ENCODE results near the gene SENP1. TPM values are rescaled to one million over a fixed set of nuclear protein-coding genes. Genes with fewer than 3 reads are reported as not detected.

Gene SENP1
- total RNA-seq, 2 donors from 2014 or later = 11.6 to 13.9 TPM

DNA sequence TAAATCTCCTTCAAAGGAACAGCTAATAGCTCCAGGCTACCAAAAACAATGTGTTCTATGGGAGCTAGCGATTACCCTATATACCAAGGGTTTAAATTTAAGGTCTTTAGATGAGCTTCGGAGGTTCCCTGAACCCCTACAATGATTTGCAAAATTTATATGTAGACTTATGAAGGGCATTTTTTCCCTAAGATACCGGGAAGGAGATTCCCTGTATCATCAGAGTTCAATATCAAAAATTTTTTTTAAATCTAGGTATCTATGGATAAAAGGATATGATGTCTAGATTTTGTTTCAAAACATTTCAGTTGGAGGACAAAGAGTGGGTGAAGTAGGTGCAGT, 83.7 kb downstream of the SENP1 start:
- Histone ChIP-seq H3K4me1 (peaks cover 0 to 15% of the 10 kb centered on the region in 2 donors), H3K9me3 (no peaks in the 10 kb centered on the region), H3K27ac (no peak overlapping the region), H3K36me3 (no peaks in the 10 kb centered on the region), H3K27me3 (no peaks in the 10 kb centered on the region), H3K4me3 (no peak overlapping the region)
- TF ChIP-seq, protein P1, sequence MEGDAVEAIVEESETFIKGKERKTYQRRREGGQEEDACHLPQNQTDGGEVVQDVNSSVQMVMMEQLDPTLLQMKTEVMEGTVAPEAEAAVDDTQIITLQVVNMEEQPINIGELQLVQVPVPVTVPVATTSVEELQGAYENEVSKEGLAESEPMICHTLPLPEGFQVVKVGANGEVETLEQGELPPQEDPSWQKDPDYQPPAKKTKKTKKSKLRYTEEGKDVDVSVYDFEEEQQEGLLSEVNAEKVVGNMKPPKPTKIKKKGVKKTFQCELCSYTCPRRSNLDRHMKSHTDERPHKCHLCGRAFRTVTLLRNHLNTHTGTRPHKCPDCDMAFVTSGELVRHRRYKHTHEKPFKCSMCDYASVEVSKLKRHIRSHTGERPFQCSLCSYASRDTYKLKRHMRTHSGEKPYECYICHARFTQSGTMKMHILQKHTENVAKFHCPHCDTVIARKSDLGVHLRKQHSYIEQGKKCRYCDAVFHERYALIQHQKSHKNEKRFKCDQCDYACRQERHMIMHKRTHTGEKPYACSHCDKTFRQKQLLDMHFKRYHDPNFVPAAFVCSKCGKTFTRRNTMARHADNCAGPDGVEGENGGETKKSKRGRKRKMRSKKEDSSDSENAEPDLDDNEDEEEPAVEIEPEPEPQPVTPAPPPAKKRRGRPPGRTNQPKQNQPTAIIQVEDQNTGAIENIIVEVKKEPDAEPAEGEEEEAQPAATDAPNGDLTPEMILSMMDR (IDR thresholded peaks at IDR 0.05) = no peak
- no peak for DNase-seq (ENCODE audit: low spot score)

GRCh38 chr12:48021485-48022179, 84.2 kb downstream of the SENP1 start:
- H3K36me3 ChIP-seq = no peaks in the 10 kb centered on the region

DNA sequence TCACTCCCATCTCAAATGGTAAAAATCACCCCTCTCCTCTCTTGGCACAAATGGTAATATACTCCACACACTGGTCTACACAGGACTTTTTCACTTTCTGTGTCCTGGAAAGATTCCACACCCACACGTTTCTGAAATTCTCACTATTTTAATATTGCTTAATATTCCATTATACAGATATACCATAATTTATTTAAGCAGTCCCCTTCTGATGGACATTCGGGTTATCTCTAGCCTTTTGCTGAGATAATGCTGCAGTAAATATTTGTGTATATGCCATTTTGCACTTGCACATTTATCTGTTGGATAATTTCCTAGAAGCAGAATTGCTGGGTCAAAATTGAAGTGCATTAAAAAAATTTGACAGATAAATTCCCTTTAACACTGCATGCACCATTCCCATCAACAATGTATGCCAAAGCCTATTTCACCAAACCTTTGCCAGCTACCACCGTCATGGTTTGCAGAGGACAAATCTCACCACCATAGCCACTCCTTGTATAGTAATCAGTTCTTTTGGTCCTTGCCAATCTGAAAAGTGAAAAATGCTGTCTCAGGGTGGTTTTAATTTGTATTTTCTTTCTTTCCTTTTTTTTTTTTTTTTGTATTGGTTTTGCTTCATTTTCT, 86.1 kb downstream of the SENP1 start:
- peaks cover 0 to 15% of the 10 kb centered on the region in 2 donors for H3K4me1 ChIP-seq
- no peak for DNase-seq (ENCODE audit: low spot score)
- TF ChIP-seq, protein P1 (IDR thresholded peaks at IDR 0.05) = no peak
- no peaks in the 10 kb centered on the region for H3K36me3 ChIP-seq
- no peaks in the 10 kb centered on the region for H3K27me3 ChIP-seq
- no peak overlapping the region for H3K4me3 ChIP-seq
- no peaks in the 10 kb centered on the region for H3K9me3 ChIP-seq
- H3K27ac ChIP-seq = no peak overlapping the region

More at GRCh38 chr12:48021485-48022179, 84.2 kb downstream of the SENP1 start:
- TF ChIP-seq, protein P1 (IDR thresholded peaks at IDR 0.05) = no peak
- Histone ChIP-seq H3K9me3 (no peaks in the 10 kb centered on the region), H3K4me3 (no peak overlapping the region), H3K27ac (no peak overlapping the region), H3K27me3 (no peaks in the 10 kb centered on the region), H3K4me1 (peaks cover 0 to 15% of the 10 kb centered on the region in 2 donors)
- no peak for DNase-seq (ENCODE audit: low spot score)

GRCh38 chr12:48018618-48018995, 87.3 kb downstream of the SENP1 start:
- Histone ChIP-seq H3K4me1 (peaks cover 0 to 9% of the 10 kb centered on the region in 2 donors), H3K27ac (no peak overlapping the region), H3K4me3 (no peak overlapping the region), H3K9me3 (no peaks in the 10 kb centered on the region), H3K36me3 (no peaks in the 10 kb centered on the region), H3K27me3 (no peaks in the 10 kb centered on the region)
- TF ChIP-seq, protein P1 (IDR thresholded peaks at IDR 0.05) = no peak
- no peak for DNase-seq (ENCODE audit: low spot score)

DNA sequence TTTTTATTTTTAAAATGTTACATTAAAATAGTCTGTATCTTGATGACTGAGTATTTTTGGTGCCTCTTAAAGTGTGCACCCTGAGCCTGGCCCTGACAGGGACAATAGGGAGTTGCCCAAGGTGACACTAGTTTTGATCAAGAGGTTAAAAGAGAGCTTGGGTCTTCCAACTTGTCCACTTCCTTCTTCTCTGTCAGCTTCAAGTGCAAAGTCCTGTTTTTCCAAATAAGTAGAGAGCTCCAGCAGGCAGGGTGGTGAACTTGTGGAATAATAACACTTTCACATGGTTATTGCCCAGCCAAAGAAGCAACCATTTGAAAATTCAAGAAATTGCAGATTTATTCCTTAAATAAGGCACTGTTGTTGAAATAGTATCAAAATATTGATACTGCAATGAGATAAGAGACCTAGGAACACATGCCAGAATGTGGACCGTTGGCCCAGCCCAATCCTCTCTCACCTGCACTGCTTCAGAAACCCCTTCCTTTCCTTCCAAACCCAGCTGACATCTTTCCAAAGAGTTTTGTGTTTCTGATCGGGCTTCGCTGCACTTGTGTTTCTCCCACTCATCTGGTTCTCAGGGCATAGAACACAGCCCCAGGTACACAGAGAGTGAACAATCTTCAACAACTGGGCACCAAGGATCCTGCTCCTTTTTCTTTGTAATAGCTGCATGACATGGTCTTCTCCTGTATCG, 87.8 kb downstream of the SENP1 start:
- Histone ChIP-seq H3K4me1 (peaks cover 0 to 7% of the 10 kb centered on the region in 2 donors), H3K27ac (no peak overlapping the region), H3K9me3 (no peaks in the 10 kb centered on the region), H3K27me3 (no peaks in the 10 kb centered on the region), H3K4me3 (no peak overlapping the region), H3K36me3 (no peaks in the 10 kb centered on the region)
- TF ChIP-seq, protein P1 (IDR thresholded peaks at IDR 0.05) = no peak
- no peak for DNase-seq (ENCODE audit: low spot score)
